Small intestine (tissue), 7 donors: ENCODE measurements around the gene EML1. TPM values are rescaled to one million over a fixed set of nuclear protein-coding genes. Genes with fewer than 3 reads are reported as not detected.

Source experiments
- DNase-seq, 2 donors: peaks; one replicate each; pipeline versions ENCODE4 v3.0.0 to v3.0.0-alpha.2; 2013
- FAIRE-seq: peaks from 2 replicates; lab custom pipeline; 2012; peaks lifted over from hg19 to GRCh38; lab: Jason Lieb, UNC
- H3K27ac ChIP-seq, 3 donors: one replicate each; pipeline ENCODE4 v1.5.1; 2013; ENCODE audit warnings: low read length in 2 of 3, mild to moderate bottlenecking in 2 of 3, control low read depth in 1 of 3, inconsistent platforms in 1 of 3, low read depth in 1 of 3, moderate library complexity in 1 of 3
- H3K27me3 ChIP-seq, 3 donors: one replicate each; pipeline ENCODE4 v1.6.1; 2013; ENCODE audit warnings: low read length in 3 of 3, inconsistent platforms in 1 of 3; ENCODE audit not compliant: control insufficient read depth in 3 of 3, insufficient read depth in 3 of 3
- H3K36me3 ChIP-seq, 3 donors: one replicate each; pipeline ENCODE4 v1.6.1; 2013; ENCODE audit warnings: low read length in 3 of 3, inconsistent platforms in 1 of 3, low read depth in 1 of 3, mild to moderate bottlenecking in 1 of 3, moderate library complexity in 1 of 3; ENCODE audit not compliant: control insufficient read depth in 3 of 3, insufficient read depth in 2 of 3
- H3K4me1 ChIP-seq, 3 donors: one replicate each; pipeline ENCODE4 v1.6.1; 2013; ENCODE audit warnings: low read length in 2 of 3, inconsistent platforms in 1 of 3, low read depth in 1 of 3, mild to moderate bottlenecking in 1 of 3, moderate library complexity in 1 of 3; ENCODE audit not compliant: control insufficient read depth in 3 of 3, insufficient read depth in 2 of 3
- H3K4me3 ChIP-seq, 3 donors: one replicate each; pipeline ENCODE4 v1.5.1; 2013; ENCODE audit warnings: low read length in 3 of 3, control low read depth in 1 of 3, inconsistent platforms in 1 of 3, low read depth in 1 of 3, mild to moderate bottlenecking in 1 of 3, moderate library complexity in 1 of 3
- H3K9me3 ChIP-seq, 2 donors: one replicate each; pipeline ENCODE4 v1.6.1; 2013; ENCODE audit warnings: low read depth in 1 of 2, low read length in 1 of 2; ENCODE audit not compliant: control insufficient read depth in 2 of 2, insufficient read depth in 1 of 2
- WGBS, 3 donors: extraction: QIAGEN DNeasy Blood & Tissue Kit; methylation state at CpG; one replicate each; pipeline ENCODE4 v1.1.7; 2013; 5-methylcytosine and 5-hydroxymethylcytosine counted together
- polyA plus RNA-seq, 4 donors: library from polyadenylated mRNA; stranded (reverse) in 3 of 4; unstranded in 1 of 4; fragments of 200-250 nt in 3 of 4; fragments of 120-200 nt in 1 of 4; gene quantifications; one replicate each; pipeline versions ENCODE4 v1.2.1 to v1.2.3, GENCODE V29; 2013
- donor health status: healthy with polysubstance abuse.
- donor health status: control.
- donor health status: control.
- donor health status: Bipolar disorder and iron deficiency.
- donor health status: healthy.

Gene EML1
- polyA plus RNA-seq, 4 donors: 0.22 to 20.7 (median 5.8) TPM

- Histone ChIP-seq H3K36me3 (no peaks in the 10 kb centered on the region), H3K27ac (no peak overlapping the region), H3K9me3 (no peaks in the 10 kb centered on the region), H3K4me3 (no peak overlapping the region), H3K27me3 (peaks cover 0 to 3% (median 0%) of the 10 kb centered on the region in 3 donors), H3K4me1 (no peaks in the 10 kb centered on the region)
- no peak for FAIRE-seq
- 27 to 56% (median 38%) methylated on average over 9 of the region's 9 CpGs for WGBS, 3 donors
- no peak for DNase-seq
Measured at GRCh38 chr14:99841436-99842071, 48.3 kb downstream of the EML1 start.

GRCh38 chr14:99842141-99842540 lies 48.9 kb downstream of the EML1 start:
- H3K27ac ChIP-seq: no peak overlapping the region
- H3K36me3 ChIP-seq: no peaks in the 10 kb centered on the region
- 15 to 50% (median 21%) methylated on average over 1 of the region's 1 CpG for WGBS, 3 donors
- FAIRE-seq (no peak), DNase-seq (no peak)
- no peaks in the 10 kb centered on the region for H3K4me1 ChIP-seq
- H3K27me3 ChIP-seq: peaks cover 0 to 3% (median 0%) of the 10 kb centered on the region in 3 donors
- H3K9me3 ChIP-seq: peaks cover 0 to under 1% of the 10 kb centered on the region in 2 donors
- no peak overlapping the region for H3K4me3 ChIP-seq

- H3K4me1 ChIP-seq: no peaks in the 10 kb centered on the region
- H3K4me3 ChIP-seq: no peak overlapping the region
- no peaks in the 10 kb centered on the region for H3K36me3 ChIP-seq
- no peak for DNase-seq
- peaks cover 0 to 3% (median 0%) of the 10 kb centered on the region in 3 donors for H3K27me3 ChIP-seq
- H3K27ac ChIP-seq: no peak overlapping the region
- H3K9me3 ChIP-seq: peaks cover 0 to 4% of the 10 kb centered on the region in 2 donors
- FAIRE-seq: no peak
Measured at GRCh38 chr14:99846808-99847207, 53.6 kb downstream of the EML1 start.

- Histone ChIP-seq H3K4me1 (no peaks in the 10 kb centered on the region), H3K27me3 (no peaks in the 10 kb centered on the region), H3K27ac (no peak overlapping the region), H3K4me3 (no peak overlapping the region), H3K36me3 (peaks cover 0 to 11% (median 0%) of the 10 kb centered on the region in 3 donors), H3K9me3 (peaks cover 0 to 4% of the 10 kb centered on the region in 2 donors)
- WGBS, 3 donors: 70 to 82% (median 78%) methylated on average over 10 of the region's 10 CpGs
- DNase-seq (peak in 1 of 2 donors; percentile 11), FAIRE-seq (no peak)
Measured at GRCh38 chr14:99850709-99851108, 57.5 kb downstream of the EML1 start.

GRCh38 chr14:99852578-99852977 lies 59.4 kb downstream of the EML1 start:
- DNase-seq (no peak), FAIRE-seq (no peak)
- no peaks in the 10 kb centered on the region for H3K4me1 ChIP-seq
- H3K36me3 ChIP-seq: peaks cover 0 to 11% (median 0%) of the 10 kb centered on the region in 3 donors
- no peaks in the 10 kb centered on the region for H3K27me3 ChIP-seq
- H3K27ac ChIP-seq: no peak overlapping the region
- no peak overlapping the region for H3K4me3 ChIP-seq
- WGBS, 3 donors: 61 to 66% (median 63%) methylated on average over 4 of the region's 4 CpGs
- no peaks in the 10 kb centered on the region for H3K9me3 ChIP-seq

GRCh38 chr14:99853206-99853605 lies 60.0 kb downstream of the EML1 start:
- FAIRE-seq: no peak
- WGBS, 3 donors: 16 to 35% (median 17%) methylated on average over 5 of the region's 5 CpGs
- no peaks in the 10 kb centered on the region for H3K9me3 ChIP-seq

GRCh38 chr14:99854831-99855230 lies 61.6 kb downstream of the EML1 start:
- 76 to 93% (median 85%) methylated on average over 5 of the region's 5 CpGs for WGBS, 3 donors
- FAIRE-seq (no peak), DNase-seq (no peak)
- peaks cover 0 to 2% (median 0%) of the 10 kb centered on the region in 3 donors for H3K27me3 ChIP-seq
- H3K4me3 ChIP-seq: no peak overlapping the region
- H3K9me3 ChIP-seq: no peaks in the 10 kb centered on the region
- H3K27ac ChIP-seq: no peak overlapping the region
- H3K4me1 ChIP-seq: no peaks in the 10 kb centered on the region
- peaks cover 0 to 12% (median 0%) of the 10 kb centered on the region in 3 donors for H3K36me3 ChIP-seq

More at GRCh38 chr14:99853206-99853605, 60.0 kb downstream of the EML1 start:
- H3K27me3 ChIP-seq: no peaks in the 10 kb centered on the region
- DNase-seq: no peak
- H3K36me3 ChIP-seq: peaks cover 0 to 11% (median 0%) of the 10 kb centered on the region in 3 donors
- H3K4me1 ChIP-seq: no peaks in the 10 kb centered on the region
- H3K27ac ChIP-seq: no peak overlapping the region
- no peak overlapping the region for H3K4me3 ChIP-seq

- peaks cover 0 to 2% (median 0%) of the 10 kb centered on the region in 3 donors for H3K27me3 ChIP-seq
- no peak overlapping the region for H3K4me3 ChIP-seq
- H3K27ac ChIP-seq: no peak overlapping the region
- no peaks in the 10 kb centered on the region for H3K9me3 ChIP-seq
- H3K36me3 ChIP-seq: peaks cover 0 to 14% (median 0%) of the 10 kb centered on the region in 3 donors
- no peaks in the 10 kb centered on the region for H3K4me1 ChIP-seq
- DNase-seq (no peak), FAIRE-seq (no peak)
Measured at GRCh38 chr14:99855271-99855670, 62.1 kb downstream of the EML1 start.

GRCh38 chr14:99857551-99857950 lies 64.3 kb downstream of the EML1 start:
- WGBS, 3 donors: 98 to 100% (median 100%) methylated on average over 1 of the region's 1 CpG
- Histone ChIP-seq H3K27ac (no peak overlapping the region), H3K36me3 (peaks cover 0 to 7% (median 0%) of the 10 kb centered on the region in 3 donors), H3K27me3 (peaks cover 0 to 2% (median 0%) of the 10 kb centered on the region in 3 donors), H3K4me1 (no peaks in the 10 kb centered on the region), H3K9me3 (no peaks in the 10 kb centered on the region), H3K4me3 (no peak overlapping the region)
- FAIRE-seq (no peak), DNase-seq (no peak)
